Measurements from ENCODE around the gene CCNF. TPM values are rescaled to one million over a fixed set of nuclear protein-coding genes. Genes with fewer than 3 reads are reported as not detected.

The CCNF gene
- total and polyA plus RNA-seq, 10 of the 15 experiments (the other 5 are each of a cell fraction or from before 2014, with no cell fraction given) = 4.0 to 63.2 (median 27.5) TPM

DNA sequence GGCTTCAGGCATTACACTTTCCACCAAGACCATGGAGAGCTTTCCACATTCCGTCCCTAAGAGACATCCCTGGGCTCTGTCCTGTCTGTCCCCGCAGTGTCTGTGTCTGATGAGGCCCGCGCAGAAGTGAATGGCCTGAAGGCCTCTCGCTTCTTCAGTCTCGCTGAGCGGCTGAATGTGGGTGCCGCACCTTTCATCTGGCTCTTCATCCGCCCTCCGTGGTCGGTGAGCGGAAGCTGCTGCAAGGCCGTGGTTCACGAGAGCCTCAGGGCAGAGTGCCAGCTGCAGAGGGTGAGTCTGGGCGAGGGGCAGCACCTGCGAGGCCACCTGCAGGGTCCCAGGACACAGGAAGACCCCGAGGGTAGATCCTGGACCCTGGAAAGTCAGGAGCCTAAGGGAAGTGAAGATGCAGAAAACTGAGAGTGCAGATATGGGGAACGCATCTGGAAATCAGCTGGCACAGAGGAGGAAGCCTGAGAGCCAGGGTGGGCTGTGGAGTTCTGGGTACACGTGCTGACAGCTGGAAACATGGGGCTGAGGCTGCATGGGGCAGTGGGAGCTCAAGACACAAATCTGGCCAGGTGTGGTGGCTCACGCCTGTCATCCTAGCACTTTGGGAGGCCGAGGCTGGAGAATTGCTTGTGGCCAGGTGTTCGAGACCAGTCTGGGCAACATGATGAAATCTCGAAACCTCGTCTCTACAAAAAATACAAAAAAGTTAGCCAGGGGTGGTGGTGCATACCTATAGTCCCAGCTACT, 8.0 kb downstream of the CCNF start:
- BruUV-seq (replicated peaks) = no TSS peak
- in situ Hi-C loops (cut with MboI) (no loop called here), intact Hi-C loops (cut with micrococcal nuclease; ENCODE audit: unreplicated experiment) (no loop called here)
- no peak for ATAC-seq
- SMC1A ChIA-PET (ENCODE audit: uncharacterized antibody, unreplicated experiment) = no interaction called here
- Histone ChIP-seq H3K4me1 (ENCODE audit: control insufficient read depth, insufficient read depth, low read length) (peaks cover 12% of the 10 kb centered on the region), H3K36me3 (ENCODE audit: control insufficient read depth in 2 of 2, insufficient read depth in 2 of 2, low read length in 1 of 2) (peaks cover 37 to 42% of the 10 kb centered on the region in 2 experiments), H4K20me1 (ENCODE audit: control insufficient read depth, insufficient read depth) (no peaks in the 10 kb centered on the region), H2AFZ (ENCODE audit: control insufficient read depth, low read depth, low read length) (no peak overlapping the region), H3K9ac (ENCODE audit: control insufficient read depth, insufficient read depth, low read length) (no peak overlapping the region), H3K79me2 (ENCODE audit: control insufficient read depth, insufficient read depth, low read length) (peaks cover 6% of the 10 kb centered on the region), H3K9me3 (replicated peaks; ENCODE audit: control insufficient read depth, insufficient read depth, low read length) (no peaks in the 10 kb centered on the region), H3K4me3 (no peak overlapping the region), H3K27ac (ENCODE audit: control insufficient read depth, insufficient read depth) (no peak overlapping the region), H3K27me3 (replicated peaks in 1 of 2; ENCODE audit: control insufficient read depth in 2 of 2, insufficient read depth in 2 of 2, low read length in 1 of 2) (no peaks in the 10 kb centered on the region), H3K4me2 (ENCODE audit: control insufficient read depth, insufficient read depth) (no peak overlapping the region)
- RAD21 ChIA-PET (ENCODE audit: unreplicated experiment) = no interaction called here
- DNase-seq (ENCODE audit: low read depth, low spot score) = no peak
- 97% methylated on average over 24 of the region's 24 CpGs for WGBS (ENCODE audit: insufficient coverage, insufficient replicate concordance, low lambda C conversion rate, missing lambda C conversion rate)
- CTCF ChIA-PET = no interaction called here
- POLR2A ChIA-PET = no interaction called here
- FAIRE-seq = no peak
- TF ChIP-seq, protein P1, sequence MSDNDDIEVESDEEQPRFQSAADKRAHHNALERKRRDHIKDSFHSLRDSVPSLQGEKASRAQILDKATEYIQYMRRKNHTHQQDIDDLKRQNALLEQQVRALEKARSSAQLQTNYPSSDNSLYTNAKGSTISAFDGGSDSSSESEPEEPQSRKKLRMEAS (IDR thresholded peaks at IDR 0.05; ENCODE audit: low read depth, low read length) = no peak
- TF ChIP-seq POLR2A (IDR thresholded peaks at IDR 0.05; ENCODE audit: low read depth, low read length) = 0 out of 2 replicates have a peak, but pooled peaks have one; percentile 1

DNA sequence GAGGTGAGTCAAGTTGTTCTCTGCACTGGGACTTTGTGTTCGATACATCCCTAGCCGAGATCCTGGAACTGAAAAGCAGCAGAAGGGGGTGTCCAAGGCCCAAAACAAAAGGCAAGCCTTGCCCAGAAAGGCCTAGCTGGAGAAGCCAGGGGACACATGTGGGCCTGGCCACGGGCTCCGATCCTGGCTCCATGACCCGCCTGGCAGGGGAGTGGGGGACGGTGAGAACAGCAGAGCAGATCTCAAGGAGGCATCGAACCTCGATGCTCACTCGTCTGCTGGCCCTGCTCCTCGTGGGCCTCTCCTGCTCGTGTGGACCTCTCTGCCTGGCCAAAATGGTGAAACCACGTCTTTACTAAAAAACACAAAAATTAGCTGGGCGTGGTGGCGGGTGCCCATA, 8.9 kb downstream of the CCNF start:
- Histone ChIP-seq H3K4me1 (ENCODE audit: control insufficient read depth, insufficient read depth, low read length) (peaks cover 12% of the 10 kb centered on the region), H3K9ac (ENCODE audit: control insufficient read depth, insufficient read depth, low read length) (no peak overlapping the region), H3K27me3 (replicated peaks in 1 of 2; ENCODE audit: control insufficient read depth in 2 of 2, insufficient read depth in 2 of 2, low read length in 1 of 2) (no peaks in the 10 kb centered on the region), H2AFZ (ENCODE audit: control insufficient read depth, low read depth, low read length) (no peak overlapping the region), H3K27ac (ENCODE audit: control insufficient read depth, insufficient read depth) (no peak overlapping the region), H3K9me3 (replicated peaks; ENCODE audit: control insufficient read depth, insufficient read depth, low read length) (no peaks in the 10 kb centered on the region), H3K36me3 (ENCODE audit: control insufficient read depth in 2 of 2, insufficient read depth in 2 of 2, low read length in 1 of 2) (peaks cover 30 to 33% of the 10 kb centered on the region in 2 experiments), H3K4me3 (no peak overlapping the region), H4K20me1 (ENCODE audit: control insufficient read depth, insufficient read depth) (no peaks in the 10 kb centered on the region), H3K4me2 (ENCODE audit: control insufficient read depth, insufficient read depth) (no peak overlapping the region), H3K79me2 (ENCODE audit: control insufficient read depth, insufficient read depth, low read length) (no peaks in the 10 kb centered on the region)
- POLR2A ChIA-PET = interaction anchor here (0.7 kb wide), 1 partner anchor 32 kb away, joined by 4 read pairs; no protein-coding TSS in a partner anchor
- in situ Hi-C loops (cut with MboI) (no loop called here), intact Hi-C loops (cut with micrococcal nuclease; ENCODE audit: unreplicated experiment) (no loop called here)
- SMC1A ChIA-PET (ENCODE audit: uncharacterized antibody, unreplicated experiment) = no interaction called here
- no peak for FAIRE-seq
- WGBS (ENCODE audit: insufficient coverage, insufficient replicate concordance, low lambda C conversion rate, missing lambda C conversion rate) = 93% methylated on average over 14 of the region's 14 CpGs
- RAD21 ChIA-PET (ENCODE audit: unreplicated experiment) = no interaction called here
- CTCF ChIA-PET = no interaction called here
- no peak for ATAC-seq
- no TSS peak for BruUV-seq (replicated peaks)
- DNase-seq (ENCODE audit: low read depth, low spot score) = no peak
- TF ChIP-seq CREB1 (IDR thresholded peaks at IDR 0.05; ENCODE audit: low read depth) = no peak
- TF ChIP-seq EED (IDR thresholded peaks at IDR 0.05; ENCODE audit: low read depth) = no peak
- TF ChIP-seq, protein P2, sequence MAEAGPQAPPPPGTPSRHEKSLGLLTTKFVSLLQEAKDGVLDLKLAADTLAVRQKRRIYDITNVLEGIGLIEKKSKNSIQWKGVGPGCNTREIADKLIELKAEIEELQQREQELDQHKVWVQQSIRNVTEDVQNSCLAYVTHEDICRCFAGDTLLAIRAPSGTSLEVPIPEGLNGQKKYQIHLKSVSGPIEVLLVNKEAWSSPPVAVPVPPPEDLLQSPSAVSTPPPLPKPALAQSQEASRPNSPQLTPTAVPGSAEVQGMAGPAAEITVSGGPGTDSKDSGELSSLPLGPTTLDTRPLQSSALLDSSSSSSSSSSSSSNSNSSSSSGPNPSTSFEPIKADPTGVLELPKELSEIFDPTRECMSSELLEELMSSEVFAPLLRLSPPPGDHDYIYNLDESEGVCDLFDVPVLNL (IDR thresholded peaks at IDR 0.05; ENCODE audit: low read depth, low read length) = no peak
- TF ChIP-seq KAT2A (conservative IDR thresholded peaks at IDR 0.05; ENCODE audit: control insufficient read depth, low read depth, low read length) = no peak
- no peak for TF ChIP-seq MTA2 (IDR thresholded peaks at IDR 0.05; ENCODE audit: low read depth)
- TF ChIP-seq TAF1 (IDR thresholded peaks at IDR 0.05; ENCODE audit: borderline replicate concordance, low read depth, low read length) = no peak
- TF ChIP-seq, protein P3, sequence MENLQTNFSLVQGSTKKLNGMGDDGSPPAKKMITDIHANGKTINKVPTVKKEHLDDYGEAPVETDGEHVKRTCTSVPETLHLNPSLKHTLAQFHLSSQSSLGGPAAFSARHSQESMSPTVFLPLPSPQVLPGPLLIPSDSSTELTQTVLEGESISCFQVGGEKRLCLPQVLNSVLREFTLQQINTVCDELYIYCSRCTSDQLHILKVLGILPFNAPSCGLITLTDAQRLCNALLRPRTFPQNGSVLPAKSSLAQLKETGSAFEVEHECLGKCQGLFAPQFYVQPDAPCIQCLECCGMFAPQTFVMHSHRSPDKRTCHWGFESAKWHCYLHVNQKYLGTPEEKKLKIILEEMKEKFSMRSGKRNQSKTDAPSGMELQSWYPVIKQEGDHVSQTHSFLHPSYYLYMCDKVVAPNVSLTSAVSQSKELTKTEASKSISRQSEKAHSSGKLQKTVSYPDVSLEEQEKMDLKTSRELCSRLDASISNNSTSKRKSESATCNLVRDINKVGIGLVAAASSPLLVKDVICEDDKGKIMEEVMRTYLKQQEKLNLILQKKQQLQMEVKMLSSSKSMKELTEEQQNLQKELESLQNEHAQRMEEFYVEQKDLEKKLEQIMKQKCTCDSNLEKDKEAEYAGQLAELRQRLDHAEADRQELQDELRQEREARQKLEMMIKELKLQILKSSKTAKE (IDR thresholded peaks at IDR 0.05; ENCODE audit: low read depth, poor library complexity, severe bottlenecking) = no peak
- TF ChIP-seq BMI1 (IDR thresholded peaks at IDR 0.05; ENCODE audit: borderline replicate concordance) = no peak
- TF ChIP-seq BRCA1 (IDR thresholded peaks at IDR 0.05; ENCODE audit: low read depth, low read length) = no peak
- no peak for TF ChIP-seq POU2F2 (IDR thresholded peaks at IDR 0.05; ENCODE audit: borderline replicate concordance, low read depth, low read length)
- no peak for TF ChIP-seq SIX5 (IDR thresholded peaks at IDR 0.05; ENCODE audit: low read depth, low read length, severe bottlenecking)
- no peak for TF ChIP-seq TCF3 (IDR thresholded peaks at IDR 0.05; ENCODE audit: borderline replicate concordance, insufficient read depth, low read depth, low read length)
- no peak for TF ChIP-seq CHD4 (IDR thresholded peaks at IDR 0.05)
- no peak for TF ChIP-seq RBBP5 (conservative IDR thresholded peaks at IDR 0.05)
